ENCODE measurements around the gene EVI2B.

EVI2B gene

GRCh38 chr17:31313982-31314781, at the start of gene EVI2B:
TSS of gene EVI2B (minus strand) at chr17:31314054. CDS start at chr17:31305609, 8,445 bp downstream.
- peaks cover 79% of the 10 kb centered on the region for H3F3A ChIP-seq (ENCODE audit: insufficient read depth, low read length)
- no peaks in the 10 kb centered on the region for H3K27me3 ChIP-seq (replicated peaks; ENCODE audit: insufficient read depth, low read length)
- peak within 1 kb of the TSS; percentile 80 for H3K4me2 ChIP-seq (ENCODE audit: low read depth, low read length)
- no peaks in the 10 kb centered on the region for H4K20me1 ChIP-seq (ENCODE audit: insufficient read depth, low read length)
- peaks cover 94% of the 10 kb centered on the region for H3K79me2 ChIP-seq (ENCODE audit: low read length)
- peaks cover 15% of the 10 kb centered on the region for H3K4me1 ChIP-seq (ENCODE audit: low read length)
- DNase-seq: peak; percentile 75
- TF ChIP-seq CTCF (IDR thresholded peaks at IDR 0.05; ENCODE audit: low read length): no peak
- TF ChIP-seq EZH2phosphoT487 (IDR thresholded peaks at IDR 0.05; ENCODE audit: low read length): no peak
- TF ChIP-seq EZH2 (optimal IDR thresholded peaks at IDR 0.05; ENCODE audit: low read depth, low read length): no peak
- H3K9me3 ChIP-seq (replicated peaks; ENCODE audit: insufficient read depth, low read length): no peaks in the 10 kb centered on the region
- H2AFZ ChIP-seq (ENCODE audit: low read length): no peak within 1 kb of the TSS
- H3K27ac ChIP-seq (ENCODE audit: low read length): peak within 1 kb of the TSS; percentile 90
- no peaks in the 10 kb centered on the region for H3K36me3 ChIP-seq (replicated peaks; ENCODE audit: insufficient read depth, low read length)
- no peaks in the 10 kb centered on the region for H3K9me2 ChIP-seq (replicated peaks; ENCODE audit: insufficient read depth, low read length)
- peak within 1 kb of the TSS; percentile 78 for H3K4me3 ChIP-seq (ENCODE audit: low read length)
- peak within 1 kb of the TSS; percentile 82 for H3K9ac ChIP-seq (ENCODE audit: low read length)

DNA sequence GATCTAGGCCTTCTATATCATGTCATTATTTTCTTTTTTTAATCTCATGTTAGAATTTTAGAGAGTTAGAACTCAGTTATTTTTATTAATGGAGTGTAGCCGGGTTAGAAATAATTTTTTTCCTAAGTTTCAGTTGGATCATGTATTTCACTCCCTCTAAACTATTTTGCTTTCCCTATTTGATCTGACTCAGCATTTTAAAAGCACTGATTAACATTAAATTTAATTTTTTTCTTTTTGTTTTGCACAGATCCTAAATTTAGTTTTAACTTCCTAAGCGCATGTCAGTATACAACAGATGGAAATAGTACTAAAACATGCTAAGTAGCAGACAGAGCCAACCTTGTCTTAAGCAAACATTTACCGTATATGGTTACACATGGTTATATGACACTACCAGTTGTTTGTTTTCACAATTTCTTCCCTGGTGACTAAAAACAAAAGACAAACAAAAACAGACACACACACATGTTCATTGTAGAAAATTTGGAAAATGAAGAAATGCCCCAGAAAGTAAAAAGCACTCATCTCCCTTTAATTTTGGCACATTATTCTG, 44.1 kb upstream of the EVI2B start:
- no peaks in the 10 kb centered on the region for H4K20me1 ChIP-seq (ENCODE audit: insufficient read depth, low read length)
- no peaks in the 10 kb centered on the region for H3F3A ChIP-seq (ENCODE audit: insufficient read depth, low read length)
- peaks cover 5% of the 10 kb centered on the region; the same call in 1 of the 2 replicates for H3K36me3 ChIP-seq (replicated peaks; ENCODE audit: insufficient read depth, low read length)
- no peak overlapping the region for H3K27ac ChIP-seq (ENCODE audit: low read length)
- H3K27me3 ChIP-seq (replicated peaks; ENCODE audit: insufficient read depth, low read length): no peaks in the 10 kb centered on the region
- no peak overlapping the region for H3K4me2 ChIP-seq (ENCODE audit: low read depth, low read length)
- no peak overlapping the region for H2AFZ ChIP-seq (ENCODE audit: low read length)
- H3K9me3 ChIP-seq (replicated peaks; ENCODE audit: insufficient read depth, low read length): no peaks in the 10 kb centered on the region
- no peak overlapping the region for H3K4me3 ChIP-seq (ENCODE audit: low read length)
- no peak for TF ChIP-seq CTCF (IDR thresholded peaks at IDR 0.05; ENCODE audit: low read length)
- TF ChIP-seq EZH2 (optimal IDR thresholded peaks at IDR 0.05; ENCODE audit: low read depth, low read length): no peak
- no peak for TF ChIP-seq EZH2phosphoT487 (IDR thresholded peaks at IDR 0.05; ENCODE audit: low read length)
- no peaks in the 10 kb centered on the region for H3K9me2 ChIP-seq (replicated peaks; ENCODE audit: insufficient read depth, low read length)
- H3K9ac ChIP-seq (ENCODE audit: low read length): no peak overlapping the region
- no peak for DNase-seq
- H3K4me1 ChIP-seq (ENCODE audit: low read length): no peaks in the 10 kb centered on the region
- no peaks in the 10 kb centered on the region for H3K79me2 ChIP-seq (ENCODE audit: low read length)

DNA sequence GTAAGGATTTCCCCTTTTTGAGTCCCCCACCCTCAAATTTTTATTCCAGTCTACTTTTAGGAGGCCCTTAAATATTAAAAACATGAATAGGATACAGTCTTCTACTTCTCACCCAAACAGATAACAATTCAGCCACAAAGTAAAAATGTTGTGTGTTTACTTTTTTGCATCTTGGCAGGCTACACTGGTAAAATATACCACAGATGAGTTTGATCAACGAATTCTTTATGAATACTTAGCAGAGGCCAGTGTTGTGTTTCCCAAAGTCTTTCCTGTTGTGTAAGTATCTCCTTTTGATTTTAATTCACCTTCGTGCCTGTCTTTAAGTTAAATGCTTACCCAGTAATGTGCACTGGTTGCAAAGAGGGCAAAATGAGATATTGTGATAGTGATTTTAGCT, 43.2 kb upstream of the EVI2B start:
- Histone ChIP-seq H3K9me3 (replicated peaks; ENCODE audit: insufficient read depth, low read length) (no peaks in the 10 kb centered on the region), H3K79me2 (ENCODE audit: low read length) (no peaks in the 10 kb centered on the region), H3K27me3 (replicated peaks; ENCODE audit: insufficient read depth, low read length) (no peaks in the 10 kb centered on the region), H3K4me3 (ENCODE audit: low read length) (no peak overlapping the region), H3K4me1 (ENCODE audit: low read length) (no peaks in the 10 kb centered on the region), H2AFZ (ENCODE audit: low read length) (no peak overlapping the region), H3F3A (ENCODE audit: insufficient read depth, low read length) (no peaks in the 10 kb centered on the region), H3K27ac (ENCODE audit: low read length) (no peak overlapping the region), H3K4me2 (ENCODE audit: low read depth, low read length) (no peak overlapping the region), H4K20me1 (ENCODE audit: insufficient read depth, low read length) (no peaks in the 10 kb centered on the region), H3K9me2 (replicated peaks; ENCODE audit: insufficient read depth, low read length) (no peaks in the 10 kb centered on the region), H3K36me3 (replicated peaks; ENCODE audit: insufficient read depth, low read length) (peaks cover 5% of the 10 kb centered on the region; the same call in 1 of the 2 replicates), H3K9ac (ENCODE audit: low read length) (no peak overlapping the region)
- TF ChIP-seq EZH2 (optimal IDR thresholded peaks at IDR 0.05; ENCODE audit: low read depth, low read length) (no peak), EZH2phosphoT487 (IDR thresholded peaks at IDR 0.05; ENCODE audit: low read length) (no peak), CTCF (IDR thresholded peaks at IDR 0.05; ENCODE audit: low read length) (no peak)
- DNase-seq: no peak

Data from MM.1S (cell line).